HEK293 (cell line): ENCODE measurements around the gene ZNF865.

Experiments used
- KLF9 ChIP-seq: fragments of 450-650 bp; formaldehyde crosslinking; IDR thresholded peaks from 2 replicates; pipeline ENCODE4 v1.5.1; 2016; ENCODE audit warnings: missing biosample characterization, missing genetic modification characterization, low read depth
- MYNN ChIP-seq: fragments of 450-650 bp; formaldehyde crosslinking; IDR thresholded peaks from 2 replicates; pipeline ENCODE4 v1.5.1; 2016; ENCODE audit warnings: missing biosample characterization, missing genetic modification characterization, borderline replicate concordance
- ZNF121 ChIP-seq: fragments of 450-650 bp; formaldehyde crosslinking; IDR thresholded peaks from 2 replicates; pipeline ENCODE4 v1.5.1; 2016; ENCODE audit warnings: missing biosample characterization, missing genetic modification characterization
- ZNF792 ChIP-seq: fragments of 450-650 bp; formaldehyde crosslinking; IDR thresholded peaks from 2 replicates; pipeline ENCODE4 v1.5.1; 2016; ENCODE audit warnings: missing biosample characterization, missing genetic modification characterization
- TF ChIP-seq, protein P1 (sequence below): fragments of 450-650 bp; formaldehyde crosslinking; IDR thresholded peaks from 2 replicates; pipeline ENCODE4 v1.5.1; 2016; ENCODE audit warnings: missing biosample characterization, missing genetic modification characterization

DNA sequence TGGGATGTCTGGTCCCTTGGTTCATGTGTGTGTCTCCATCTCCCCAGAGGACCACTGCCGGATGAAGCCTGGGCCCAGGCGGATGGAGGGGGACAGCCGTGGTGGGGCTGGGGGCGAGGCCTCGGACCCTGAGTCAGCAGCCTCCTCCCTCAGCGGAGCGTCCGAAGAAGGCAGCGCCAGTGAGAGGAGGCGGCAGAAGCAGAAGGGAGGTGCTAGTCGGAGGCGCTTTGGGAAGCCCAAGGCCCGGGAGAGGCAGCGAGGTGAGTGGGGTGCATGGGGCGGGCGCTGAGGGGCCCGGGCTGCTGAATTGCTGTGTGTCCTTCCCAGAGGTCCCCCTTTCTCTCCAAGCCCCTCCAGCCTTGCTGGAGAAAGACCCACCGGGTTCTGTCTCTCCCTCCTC is 45.8 kb downstream of the ZNF865 start:
- TF ChIP-seq, protein P1, sequence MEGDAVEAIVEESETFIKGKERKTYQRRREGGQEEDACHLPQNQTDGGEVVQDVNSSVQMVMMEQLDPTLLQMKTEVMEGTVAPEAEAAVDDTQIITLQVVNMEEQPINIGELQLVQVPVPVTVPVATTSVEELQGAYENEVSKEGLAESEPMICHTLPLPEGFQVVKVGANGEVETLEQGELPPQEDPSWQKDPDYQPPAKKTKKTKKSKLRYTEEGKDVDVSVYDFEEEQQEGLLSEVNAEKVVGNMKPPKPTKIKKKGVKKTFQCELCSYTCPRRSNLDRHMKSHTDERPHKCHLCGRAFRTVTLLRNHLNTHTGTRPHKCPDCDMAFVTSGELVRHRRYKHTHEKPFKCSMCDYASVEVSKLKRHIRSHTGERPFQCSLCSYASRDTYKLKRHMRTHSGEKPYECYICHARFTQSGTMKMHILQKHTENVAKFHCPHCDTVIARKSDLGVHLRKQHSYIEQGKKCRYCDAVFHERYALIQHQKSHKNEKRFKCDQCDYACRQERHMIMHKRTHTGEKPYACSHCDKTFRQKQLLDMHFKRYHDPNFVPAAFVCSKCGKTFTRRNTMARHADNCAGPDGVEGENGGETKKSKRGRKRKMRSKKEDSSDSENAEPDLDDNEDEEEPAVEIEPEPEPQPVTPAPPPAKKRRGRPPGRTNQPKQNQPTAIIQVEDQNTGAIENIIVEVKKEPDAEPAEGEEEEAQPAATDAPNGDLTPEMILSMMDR: no peak
- TF ChIP-seq KLF9 (tag by site-specific recombination) (no peak), ZNF792 (tag by site-specific recombination) (no peak), ZNF121 (tag by site-specific recombination) (no peak), MYNN (no peak)
